Suprapubic skin (tissue), 4 donors: ENCODE data around the gene TSPAN14.

Experiments
- CTCF ChIP-seq, 2 donors: fragments of 200-600 bp in 1 of 2; fragments of 450-650 bp in 1 of 2; sonication (generic) in 1 of 2; IDR thresholded peaks; one replicate each; pipeline ENCODE4 v1.5.1; 2016 to 2019; ENCODE audit warnings: antibody characterized with exemption in 2 of 2, mild to moderate bottlenecking in 1 of 2, moderate library complexity in 1 of 2
- EP300 ChIP-seq: sonication (generic); formaldehyde crosslinking; IDR thresholded peaks from one replicate; pipeline ENCODE4 v1.6.1; 2017; ENCODE audit warnings: antibody characterized with exemption
- POLR2A ChIP-seq, 2 donors: fragments of 450-650 bp; IDR thresholded peaks; one replicate each; pipeline ENCODE4 v1.6.1; 2017; ENCODE audit warnings: antibody characterized with exemption in 2 of 2, mild to moderate bottlenecking in 2 of 2, moderate library complexity in 2 of 2
- POLR2AphosphoS5 ChIP-seq, 3 donors: sonication (generic); formaldehyde crosslinking; IDR thresholded peaks; one replicate each; pipeline ENCODE4 v1.6.1; 2017; ENCODE audit warnings: antibody characterized with exemption in 3 of 3

GRCh38 chr10:80506189-80506575 lies 52.1 kb downstream of the TSPAN14 start:
- no peak for TF ChIP-seq CTCF (IDR thresholded peaks at IDR 0.05)
- TF ChIP-seq POLR2A (IDR thresholded peaks at IDR 0.05) = no peak
- no peak for TF ChIP-seq POLR2AphosphoS5 (IDR thresholded peaks at IDR 0.05)
- no peak for TF ChIP-seq EP300
